ENCODE results near the gene MYO1A.

The MYO1A gene

DNA sequence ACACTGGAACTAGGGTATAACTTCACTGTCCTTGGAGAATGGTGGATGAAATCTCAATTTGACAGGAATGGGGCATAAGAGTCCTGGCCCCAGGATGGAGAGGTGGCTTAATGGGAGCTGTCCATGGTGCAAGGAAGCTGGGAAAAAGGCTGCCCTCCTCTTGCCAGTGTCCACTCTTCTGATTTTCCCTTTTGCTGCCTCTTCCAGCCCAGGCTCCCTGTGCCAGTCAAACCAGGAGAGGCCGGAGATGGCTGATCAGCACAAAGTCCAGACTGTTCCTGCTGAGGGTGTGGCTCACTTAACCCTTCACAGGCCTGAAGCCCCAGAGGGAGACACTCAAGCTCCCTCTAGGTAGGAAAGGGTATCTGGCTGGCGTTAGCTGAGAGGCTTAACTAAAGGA, at the start of gene MYO1A:
MYO1A (minus strand) TSS at position 240 of the 400 bp plus-strand sequence. CDS start 1,806 bp downstream, outside the sequence.
- FAIRE-seq, result no peak

GRCh38 chr12:57099047-57099714, 49.3 kb upstream of the MYO1A start:
- FAIRE-seq, result no peak

DNA sequence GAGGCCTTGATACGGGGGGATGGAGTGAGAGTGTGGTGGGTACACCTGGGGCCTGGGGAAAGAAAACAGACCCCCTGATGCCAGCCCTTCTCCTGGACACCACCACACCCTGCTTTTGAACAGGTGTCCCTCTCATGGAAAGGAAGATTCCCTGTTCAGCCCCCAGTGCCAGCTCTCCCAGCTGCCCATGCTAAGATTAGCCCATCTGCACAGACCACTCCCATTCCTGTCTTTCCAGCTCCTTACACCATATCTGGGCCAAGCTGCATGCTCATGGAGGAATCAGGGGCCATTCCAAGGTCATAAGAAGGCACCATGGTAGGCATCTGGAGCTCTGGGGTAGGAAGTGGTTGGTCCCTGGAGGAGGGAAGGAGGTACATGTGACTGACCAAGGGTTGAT, 48.6 kb upstream of the MYO1A start:
- no peak for FAIRE-seq

DNA sequence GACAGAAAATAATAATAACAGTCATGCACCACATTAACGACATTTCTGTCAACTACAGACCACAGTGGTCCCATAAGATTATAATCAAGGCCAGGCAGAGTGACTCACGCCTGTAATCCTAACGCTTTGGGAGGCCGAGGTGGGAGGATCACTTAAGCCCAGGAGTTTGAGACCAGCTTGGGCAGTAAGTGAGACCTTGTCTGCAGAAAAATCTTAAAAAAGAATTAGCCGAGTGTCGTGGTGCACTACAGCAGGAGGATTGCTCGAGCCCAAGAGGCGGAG, 47.6 kb upstream of the MYO1A start:
- no peak for FAIRE-seq

DNA sequence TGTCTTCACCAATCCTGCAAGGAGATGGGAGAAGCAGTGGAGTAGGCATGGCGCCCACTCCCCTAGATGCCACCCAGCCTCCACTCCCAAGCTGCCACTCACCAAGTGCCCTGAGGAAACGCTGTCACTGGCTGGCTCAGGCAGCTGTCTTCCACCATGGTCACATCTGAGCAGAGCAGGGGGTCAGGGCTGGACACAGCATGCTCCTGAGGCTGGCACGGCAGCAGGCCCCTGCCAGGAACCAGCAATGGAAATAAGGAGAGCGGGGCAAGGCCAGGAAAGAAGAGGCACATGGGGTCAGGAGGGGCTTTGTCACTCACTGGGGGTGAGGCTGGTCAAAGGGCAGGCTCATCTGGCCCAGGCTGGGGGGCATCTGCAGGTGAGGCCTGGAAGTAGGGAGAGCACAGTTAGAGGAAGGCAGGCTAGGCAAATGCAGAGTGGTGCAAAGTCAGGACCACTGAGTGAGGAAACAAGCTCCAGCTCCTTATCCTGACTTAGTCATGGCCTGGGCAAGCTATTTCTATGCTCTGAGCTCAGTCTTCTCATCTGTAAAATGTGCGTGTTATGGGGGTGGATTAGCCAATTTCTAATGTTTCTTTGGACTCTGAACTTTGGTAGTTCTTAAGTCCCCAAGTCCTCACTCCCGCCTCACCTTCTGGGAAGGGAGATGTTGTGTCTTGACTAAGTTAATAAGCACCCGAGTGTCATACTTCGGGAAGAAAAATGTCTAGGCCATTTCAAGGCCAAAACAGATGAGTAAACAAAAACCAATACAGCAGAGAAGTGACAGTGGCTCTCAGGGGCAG, 47.0 kb upstream of the MYO1A start:
- no peak for FAIRE-seq

GRCh38 chr12:57096099-57096572, 46.2 kb upstream of the MYO1A start:
- no peak for FAIRE-seq

GRCh38 chr12:57095440-57095839, 45.5 kb upstream of the MYO1A start:
- FAIRE-seq, result no peak

GRCh38 chr12:57094208-57095160, 44.6 kb upstream of the MYO1A start:
- no peak for FAIRE-seq

DNA sequence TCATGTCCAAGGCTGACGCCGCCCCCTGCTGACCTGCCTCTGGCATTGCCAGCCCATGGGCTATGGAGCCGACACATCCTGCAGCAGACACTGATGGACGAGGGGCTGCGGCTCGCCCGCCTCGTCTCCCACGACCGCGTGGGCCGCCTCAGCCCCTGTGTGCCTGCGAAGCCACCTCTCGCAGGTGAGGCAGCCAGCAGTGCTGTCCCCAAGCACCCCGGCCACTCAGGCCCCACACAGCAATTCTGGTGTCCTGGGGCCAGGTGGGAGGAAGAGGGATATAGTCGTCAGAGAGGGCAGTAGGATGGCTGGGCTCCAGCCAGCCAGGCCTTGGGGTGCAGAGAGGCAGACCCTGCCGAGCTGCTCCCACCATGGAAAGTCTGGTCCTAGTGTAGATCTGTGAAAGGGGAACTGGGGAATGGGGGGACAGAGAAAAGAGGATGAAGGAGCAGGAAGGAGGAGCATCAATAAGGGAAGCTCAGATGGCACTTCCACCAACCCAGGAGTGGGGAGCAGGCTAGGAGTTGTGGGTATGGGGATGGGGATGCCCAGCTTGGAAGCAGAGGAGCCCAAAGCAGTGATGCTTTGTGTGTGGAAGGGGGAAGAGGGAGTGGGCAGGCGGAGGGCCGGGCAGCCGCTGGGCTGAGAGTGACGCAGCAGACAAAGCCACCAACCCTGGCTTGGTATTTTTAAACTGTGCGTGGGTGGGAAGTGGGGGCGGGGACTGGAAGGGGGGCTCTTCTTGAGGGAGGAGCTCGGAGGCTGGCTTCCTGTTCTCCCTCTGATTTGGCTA, 43.7 kb upstream of the MYO1A start:
- no peak for FAIRE-seq

DNA sequence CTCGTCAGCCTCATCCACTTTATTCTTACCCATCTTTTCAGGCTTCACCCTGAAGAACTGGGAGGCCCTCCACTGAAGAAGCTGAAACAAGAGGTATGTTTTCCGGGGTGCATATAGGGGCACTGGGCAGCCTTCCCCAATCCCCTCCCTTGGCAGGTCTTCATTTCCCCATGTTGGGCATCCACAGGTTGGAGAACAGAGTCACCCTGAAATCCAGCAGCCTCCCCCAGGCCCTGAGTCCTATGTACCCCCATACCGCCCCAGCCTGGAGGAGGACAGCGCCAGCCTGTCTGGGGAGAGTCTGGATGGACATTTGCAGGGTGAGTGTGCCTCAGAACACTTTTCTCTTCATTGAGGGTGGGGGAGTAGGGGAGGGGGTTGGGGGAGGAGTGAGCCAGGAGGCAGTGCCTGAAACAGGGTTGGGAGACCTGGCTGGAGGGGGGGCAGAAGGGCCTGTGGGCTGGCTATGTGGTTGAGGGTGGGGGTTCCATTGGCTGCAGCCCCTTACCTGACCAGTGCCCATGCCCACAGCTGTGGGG, 43.0 kb upstream of the MYO1A start:
- FAIRE-seq, result no peak

GRCh38 chr12:57092529-57092862, 42.6 kb upstream of the MYO1A start:
- no peak for FAIRE-seq

DNA sequence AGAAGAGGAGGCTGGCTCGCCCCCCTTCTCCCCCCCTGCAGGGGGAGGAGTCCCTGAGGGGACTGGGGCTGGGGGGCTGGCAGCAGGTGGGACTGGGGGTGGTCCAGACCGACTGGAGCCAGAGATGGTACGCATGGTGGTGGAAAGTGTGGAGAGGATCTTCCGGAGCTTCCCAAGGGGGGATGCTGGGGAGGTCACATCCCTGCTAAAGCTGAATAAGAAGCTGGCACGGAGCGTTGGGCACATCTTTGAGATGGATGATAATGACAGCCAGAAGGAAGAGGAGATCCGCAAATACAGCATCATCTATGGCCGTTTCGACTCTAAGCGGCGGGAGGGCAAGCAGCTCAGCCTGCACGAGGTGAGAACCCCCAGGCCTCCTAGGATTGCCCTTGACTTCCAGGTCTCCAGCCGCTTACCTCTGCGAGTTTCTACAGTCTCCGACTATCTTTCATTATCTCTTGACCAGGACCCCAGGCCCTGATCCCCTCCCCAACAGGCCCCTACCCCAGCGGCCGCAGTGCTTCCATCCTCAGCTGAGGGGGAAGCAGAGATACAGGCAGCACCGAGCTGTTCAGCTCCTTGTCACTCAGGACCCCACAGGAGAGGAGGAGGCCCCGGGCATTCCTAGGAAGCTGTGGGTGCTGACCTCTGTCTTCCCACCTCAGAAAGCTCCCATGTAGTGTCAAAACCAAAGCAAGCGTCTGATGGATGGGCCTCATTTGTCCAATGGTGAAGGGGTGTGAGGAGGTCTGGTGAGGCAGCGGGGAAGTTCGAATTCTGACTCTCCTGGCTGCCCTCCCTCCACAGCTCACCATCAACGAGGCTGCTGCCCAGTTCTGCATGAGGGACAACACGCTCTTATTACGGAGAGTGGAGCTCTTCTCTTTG, 42.0 kb upstream of the MYO1A start:
- no peak for FAIRE-seq

DNA sequence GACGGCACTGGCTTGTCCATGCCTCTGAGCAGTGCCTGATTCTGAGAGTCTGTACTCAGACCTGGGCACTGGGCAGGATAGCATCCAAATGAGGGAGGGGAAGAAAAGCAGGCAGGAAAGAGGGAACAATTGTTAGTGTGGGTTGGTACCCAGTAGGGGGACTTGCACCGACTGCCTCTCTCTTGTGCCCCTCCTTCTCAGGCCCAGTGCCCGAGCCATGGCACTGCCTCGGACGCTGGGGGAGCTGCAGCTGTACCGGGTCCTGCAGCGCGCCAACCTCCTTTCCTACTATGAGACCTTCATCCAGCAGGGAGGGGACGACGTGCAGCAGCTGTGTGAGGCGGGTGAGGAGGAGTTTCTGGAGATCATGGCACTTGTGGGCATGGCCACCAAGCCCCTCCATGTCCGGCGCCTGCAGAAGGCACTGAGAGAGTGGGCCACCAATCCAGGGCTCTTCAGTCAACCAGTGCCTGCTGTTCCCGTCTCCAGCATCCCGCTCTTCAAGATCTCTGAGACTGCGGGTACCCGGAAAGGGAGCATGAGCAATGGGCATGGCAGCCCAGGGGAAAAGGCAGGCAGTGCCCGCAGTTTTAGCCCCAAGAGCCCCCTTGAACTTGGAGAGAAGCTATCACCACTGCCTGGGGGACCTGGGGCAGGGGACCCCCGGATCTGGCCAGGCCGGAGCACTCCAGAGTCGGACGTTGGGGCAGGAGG, 41.2 kb upstream of the MYO1A start:
- no peak for FAIRE-seq

DNA sequence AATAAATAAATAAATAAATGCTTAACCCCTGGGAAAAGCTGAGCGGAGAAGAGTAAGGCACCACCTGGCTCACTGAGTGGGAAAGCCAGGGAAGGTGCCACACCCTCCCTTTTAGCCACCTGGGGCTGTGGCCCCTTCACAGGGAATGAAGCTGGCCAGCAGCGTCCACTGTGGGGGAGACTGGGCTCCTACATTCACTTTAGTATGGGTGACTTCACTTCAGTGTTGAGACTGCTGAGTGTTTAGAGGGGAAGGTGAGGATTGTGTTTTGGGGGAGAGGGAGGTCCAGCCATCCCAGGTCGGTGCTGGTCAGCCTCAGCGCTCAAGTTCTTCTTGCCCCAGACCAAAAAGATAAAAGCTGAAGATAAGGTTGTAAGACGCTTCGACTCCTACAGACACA, 40.6 kb upstream of the MYO1A start:
- FAIRE-seq, result no peak

DNA sequence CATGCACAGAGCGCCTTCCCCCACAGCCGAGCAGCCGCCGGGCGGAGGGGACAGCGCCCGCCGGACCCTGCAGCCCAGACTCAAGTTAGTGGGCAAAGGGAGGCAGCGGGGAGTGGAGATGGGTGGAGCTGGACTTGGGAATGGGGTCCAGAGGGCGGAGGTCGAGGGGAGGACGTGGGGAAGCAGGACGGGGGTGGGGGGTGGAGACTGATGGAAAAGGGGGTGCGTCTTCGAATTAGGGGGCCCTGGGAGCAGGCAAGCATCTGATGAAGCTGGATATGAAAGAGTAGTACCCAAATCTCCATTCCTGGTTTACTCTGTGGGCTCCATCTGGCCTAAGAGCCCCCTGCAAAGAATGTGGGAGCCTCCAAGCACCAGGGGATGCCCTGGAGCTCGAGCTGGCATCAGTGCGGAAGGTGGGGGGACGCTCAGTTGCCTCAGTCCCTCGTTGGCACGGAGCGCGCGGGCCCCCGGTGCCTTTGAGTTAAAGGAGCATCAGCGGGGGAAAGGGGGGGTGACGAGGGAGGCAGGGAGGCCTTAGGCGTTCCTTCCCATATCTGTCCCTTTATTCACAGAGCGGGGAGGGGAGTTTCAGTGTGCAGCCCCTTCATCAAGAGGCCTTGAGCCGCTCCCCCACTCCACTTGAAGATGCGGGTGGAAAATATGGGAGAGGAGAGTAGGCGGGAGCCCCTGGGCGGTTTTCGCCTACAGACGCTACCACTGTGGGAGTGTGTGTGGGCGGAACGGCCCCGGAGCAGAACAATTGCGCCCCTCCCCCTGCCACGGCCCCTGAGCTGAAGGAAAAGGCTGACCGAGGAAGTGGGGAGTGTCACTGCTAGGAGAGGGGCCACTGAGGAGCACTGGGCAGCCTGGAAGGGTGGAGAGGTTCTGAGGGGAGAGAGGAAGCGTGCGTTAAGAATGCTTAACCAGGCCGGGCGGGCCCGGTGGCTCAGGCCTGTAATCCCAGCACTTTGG, 39.6 kb upstream of the MYO1A start:
- no peak for FAIRE-seq

- no peak for FAIRE-seq
Measured at GRCh38 chr12:57088354-57089270, 38.7 kb upstream of the MYO1A start, which contains the start of gene NAB2. TSS of gene NAB2 (plus strand) at chr12:57089114. CDS start at chr12:57089272, 158 bp downstream.

- FAIRE-seq, result no peak
Measured at GRCh38 chr12:57087691-57088353, 37.9 kb upstream of the MYO1A start.

All from colon (tissue), 2 donors.